GM12801 (cell line): ENCODE measurements around the gene CCL25.

Experiments
- CTCF ChIP-seq: IDR thresholded peaks from one replicate; pipeline ENCODE4 v1.5.1; 2011; ENCODE audit warnings: control low read depth; ENCODE audit not compliant: insufficient read length; ENCODE audit errors: extremely low read depth

Gene CCL25

GRCh38 chr19:8081569-8082550, 29.3 kb downstream of the CCL25 start:
- TF ChIP-seq CTCF = no peak

GRCh38 chr19:8083141-8083540, 30.6 kb downstream of the CCL25 start:
- no peak for TF ChIP-seq CTCF

GRCh38 chr19:8084152-8084551, 31.6 kb downstream of the CCL25 start:
- no peak for TF ChIP-seq CTCF

GRCh38 chr19:8085598-8086408, 33.2 kb downstream of the CCL25 start:
- no peak for TF ChIP-seq CTCF

- TF ChIP-seq CTCF = no peak
Observed at GRCh38 chr19:8086849-8087248, 34.3 kb downstream of the CCL25 start.

GRCh38 chr19:8087876-8088275, 35.3 kb downstream of the CCL25 start:
- TF ChIP-seq CTCF = no peak
